ENCODE measurements around the gene F13A1.

F13A1 gene

GRCh38 chr6:6166064-6166463 is 154.4 kb downstream of the F13A1 start:
- no peak for DNase-seq (ENCODE audit: low spot score)
- ChIA-PET POLR2A (ENCODE audit: low non-redundant PET) (no interaction called here), CTCF (no interaction called here)
- H3K27ac ChIP-seq, result no peak overlapping the region
- TF ChIP-seq, protein P1, sequence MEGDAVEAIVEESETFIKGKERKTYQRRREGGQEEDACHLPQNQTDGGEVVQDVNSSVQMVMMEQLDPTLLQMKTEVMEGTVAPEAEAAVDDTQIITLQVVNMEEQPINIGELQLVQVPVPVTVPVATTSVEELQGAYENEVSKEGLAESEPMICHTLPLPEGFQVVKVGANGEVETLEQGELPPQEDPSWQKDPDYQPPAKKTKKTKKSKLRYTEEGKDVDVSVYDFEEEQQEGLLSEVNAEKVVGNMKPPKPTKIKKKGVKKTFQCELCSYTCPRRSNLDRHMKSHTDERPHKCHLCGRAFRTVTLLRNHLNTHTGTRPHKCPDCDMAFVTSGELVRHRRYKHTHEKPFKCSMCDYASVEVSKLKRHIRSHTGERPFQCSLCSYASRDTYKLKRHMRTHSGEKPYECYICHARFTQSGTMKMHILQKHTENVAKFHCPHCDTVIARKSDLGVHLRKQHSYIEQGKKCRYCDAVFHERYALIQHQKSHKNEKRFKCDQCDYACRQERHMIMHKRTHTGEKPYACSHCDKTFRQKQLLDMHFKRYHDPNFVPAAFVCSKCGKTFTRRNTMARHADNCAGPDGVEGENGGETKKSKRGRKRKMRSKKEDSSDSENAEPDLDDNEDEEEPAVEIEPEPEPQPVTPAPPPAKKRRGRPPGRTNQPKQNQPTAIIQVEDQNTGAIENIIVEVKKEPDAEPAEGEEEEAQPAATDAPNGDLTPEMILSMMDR (conservative IDR thresholded peaks at IDR 0.05; ENCODE audit: low read depth), result no peak

GRCh38 chr6:6164367-6164766 is 156.1 kb downstream of the F13A1 start:
- TF ChIP-seq, protein P1 (conservative IDR thresholded peaks at IDR 0.05; ENCODE audit: low read depth), result no peak
- no peak overlapping the region for H3K27ac ChIP-seq
- ChIA-PET CTCF (no interaction called here), POLR2A (ENCODE audit: low non-redundant PET) (no interaction called here)
- DNase-seq (ENCODE audit: low spot score), result no peak

GRCh38 chr6:6154335-6154734 is 166.1 kb downstream of the F13A1 start:
- POLR2A ChIA-PET (ENCODE audit: low non-redundant PET), result no interaction called here
- TF ChIP-seq, protein P1 (conservative IDR thresholded peaks at IDR 0.05; ENCODE audit: low read depth), result no peak
- H3K27ac ChIP-seq, result no peak overlapping the region
- CTCF ChIA-PET, result no interaction called here
- DNase-seq (ENCODE audit: low spot score), result no peak

- H3K27ac ChIP-seq, result no peak overlapping the region
- ChIA-PET POLR2A (ENCODE audit: low non-redundant PET) (no interaction called here), CTCF (interaction anchor here (0.5 kb wide), 1 partner anchor 270 kb away, joined by 4 read pairs; no protein-coding TSS in a partner anchor)
- no peak for DNase-seq (ENCODE audit: low spot score)
- TF ChIP-seq, protein P1 (conservative IDR thresholded peaks at IDR 0.05; ENCODE audit: low read depth), result no peak
Measured at GRCh38 chr6:6152060-6152459, 168.4 kb downstream of the F13A1 start.

DNA sequence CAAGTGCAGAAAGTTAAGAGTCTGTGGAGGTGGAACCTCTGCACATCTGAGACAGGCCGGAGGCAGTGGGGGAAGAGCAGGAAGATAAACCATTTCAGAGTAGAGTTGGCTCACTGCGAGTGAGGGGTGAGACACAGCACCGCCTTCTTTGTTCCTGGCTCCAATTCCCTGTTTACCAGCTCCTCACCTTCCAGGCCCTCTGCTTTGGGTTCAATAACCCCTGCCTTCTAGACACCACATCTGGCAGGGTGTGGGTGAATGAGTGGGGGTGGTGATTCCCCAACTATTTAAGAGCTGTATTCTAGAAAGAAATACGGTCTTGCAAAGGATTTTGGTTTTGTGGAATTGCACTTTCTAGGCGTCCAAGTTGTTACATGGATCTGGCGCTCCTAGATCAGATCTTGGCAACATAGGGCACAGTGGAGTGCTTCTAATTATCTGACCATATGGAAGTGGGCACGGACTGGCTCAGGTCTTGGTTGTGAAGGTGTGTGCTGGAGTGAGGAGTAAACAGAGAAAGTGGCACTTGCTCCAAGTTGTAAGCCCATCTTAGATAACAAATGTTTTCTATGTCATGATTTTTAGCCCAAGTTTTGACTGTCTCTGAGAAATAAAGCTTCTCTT is 172.2 kb downstream of the F13A1 start:
- TF ChIP-seq, protein P1 (conservative IDR thresholded peaks at IDR 0.05; ENCODE audit: low read depth), result no peak
- ChIA-PET POLR2A (ENCODE audit: low non-redundant PET) (no interaction called here), CTCF (no interaction called here)
- H3K27ac ChIP-seq, result no peak overlapping the region
- DNase-seq (ENCODE audit: low spot score), result no peak

DNA sequence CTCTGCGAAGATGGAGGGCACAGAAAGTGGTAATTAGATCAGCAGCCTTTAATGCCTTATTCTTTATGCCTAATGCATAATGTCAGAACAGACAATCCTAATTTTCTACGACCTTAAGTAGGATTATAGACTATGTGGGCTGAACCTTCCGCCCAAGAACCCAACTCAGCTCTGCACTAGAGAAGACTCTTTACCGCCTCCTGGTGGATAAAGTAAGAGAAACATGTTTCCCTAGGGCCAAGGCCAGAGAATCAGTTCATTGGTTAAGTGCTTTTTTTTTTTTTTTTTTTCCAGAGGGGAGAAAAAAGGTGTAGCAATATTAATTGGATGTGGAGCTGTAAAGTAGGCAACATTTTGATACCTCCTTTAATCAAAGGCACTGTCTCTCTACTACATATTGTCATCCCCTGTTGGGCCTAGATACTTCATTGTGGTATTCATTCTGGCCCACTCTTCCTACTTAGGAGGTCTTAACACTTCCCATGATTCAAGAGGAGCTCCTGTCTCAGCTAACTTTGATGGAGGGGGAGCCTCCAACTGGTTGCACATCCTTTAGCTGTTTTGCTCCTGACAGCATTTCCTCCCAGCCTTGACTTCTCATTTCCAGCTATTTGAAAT is 188.9 kb downstream of the F13A1 start:
- DNase-seq (ENCODE audit: low spot score), result no peak
- ChIA-PET CTCF (interaction anchor here (0.6 to 1.4 kb wide), 6 partner anchors 10 to 1963 kb away, joined by 3 to 7 read pairs (median 3); no protein-coding TSS in a partner anchor), POLR2A (ENCODE audit: low non-redundant PET) (no interaction called here)

More for the DNA sequence above, 188.9 kb downstream of the F13A1 start:
- H3K27ac ChIP-seq, result no peak overlapping the region
- TF ChIP-seq, protein P1 (conservative IDR thresholded peaks at IDR 0.05; ENCODE audit: low read depth), result peak; percentile 16
